Measurements from ENCODE around the gene TRAPPC4.
"Not testable (repeated sequence)": the region's sequence is repeated elsewhere in the genome, so short reads cannot be mapped to it uniquely, and the experiment has no call there.

Gene TRAPPC4

DNA sequence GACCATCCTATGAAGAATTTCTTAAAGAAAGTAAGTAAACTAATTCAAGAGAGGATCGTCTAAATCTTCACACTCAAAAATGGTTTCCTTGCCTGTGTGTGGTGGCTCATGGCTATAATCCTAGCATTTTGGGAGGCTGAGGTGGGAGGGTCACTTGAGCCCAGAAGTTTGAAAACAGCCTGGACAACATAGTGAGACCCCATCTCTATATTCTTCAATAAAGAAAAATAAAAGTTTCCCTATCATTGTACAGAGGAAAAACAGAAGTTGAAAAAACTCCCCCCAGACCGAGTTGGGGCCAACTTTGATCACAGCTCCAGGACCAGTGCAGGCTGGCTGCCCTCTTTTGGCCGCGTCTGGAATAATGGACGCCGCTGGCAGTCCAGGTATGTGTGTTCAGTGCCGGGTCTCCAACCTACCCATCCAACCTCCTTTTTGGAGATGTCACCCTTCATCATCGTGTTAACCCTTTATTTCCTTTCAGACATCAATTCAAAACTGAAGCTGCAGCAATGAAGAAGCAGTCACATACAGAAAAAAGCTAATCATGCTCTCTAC, 3.4 kb upstream of the TRAPPC4 start:
- no peak overlapping the region for H3K9ac ChIP-seq
- H3K79me2 ChIP-seq (ENCODE audit: insufficient read depth, low read depth), result peaks cover 35% of the 10 kb centered on the region
- H4K20me1 ChIP-seq (ENCODE audit: insufficient read depth), result no peaks in the 10 kb centered on the region
- no peak overlapping the region for H3K4me3 ChIP-seq (IDR thresholded peaks at IDR 0.05; ENCODE audit: insufficient read depth, low read depth, low read length)
- H3K36me3 ChIP-seq (ENCODE audit: insufficient read depth), result no peaks in the 10 kb centered on the region; the same call in 1 of the 2 replicates
- H2AFZ ChIP-seq (ENCODE audit: low read depth), result no peak overlapping the region
- H3K4me1 ChIP-seq (ENCODE audit: low read depth, poor library complexity, severe bottlenecking), result peaks cover 16% of the 10 kb centered on the region
- no peaks in the 10 kb centered on the region for H3K27me3 ChIP-seq (ENCODE audit: insufficient read depth, low read depth)
- TF ChIP-seq, protein P1, sequence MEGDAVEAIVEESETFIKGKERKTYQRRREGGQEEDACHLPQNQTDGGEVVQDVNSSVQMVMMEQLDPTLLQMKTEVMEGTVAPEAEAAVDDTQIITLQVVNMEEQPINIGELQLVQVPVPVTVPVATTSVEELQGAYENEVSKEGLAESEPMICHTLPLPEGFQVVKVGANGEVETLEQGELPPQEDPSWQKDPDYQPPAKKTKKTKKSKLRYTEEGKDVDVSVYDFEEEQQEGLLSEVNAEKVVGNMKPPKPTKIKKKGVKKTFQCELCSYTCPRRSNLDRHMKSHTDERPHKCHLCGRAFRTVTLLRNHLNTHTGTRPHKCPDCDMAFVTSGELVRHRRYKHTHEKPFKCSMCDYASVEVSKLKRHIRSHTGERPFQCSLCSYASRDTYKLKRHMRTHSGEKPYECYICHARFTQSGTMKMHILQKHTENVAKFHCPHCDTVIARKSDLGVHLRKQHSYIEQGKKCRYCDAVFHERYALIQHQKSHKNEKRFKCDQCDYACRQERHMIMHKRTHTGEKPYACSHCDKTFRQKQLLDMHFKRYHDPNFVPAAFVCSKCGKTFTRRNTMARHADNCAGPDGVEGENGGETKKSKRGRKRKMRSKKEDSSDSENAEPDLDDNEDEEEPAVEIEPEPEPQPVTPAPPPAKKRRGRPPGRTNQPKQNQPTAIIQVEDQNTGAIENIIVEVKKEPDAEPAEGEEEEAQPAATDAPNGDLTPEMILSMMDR (conservative IDR thresholded peaks at IDR 0.05; ENCODE audit: low read depth, low read length), result no peak
- no peak overlapping the region for H3K4me2 ChIP-seq
- no peak overlapping the region for H3K27ac ChIP-seq

DNA sequence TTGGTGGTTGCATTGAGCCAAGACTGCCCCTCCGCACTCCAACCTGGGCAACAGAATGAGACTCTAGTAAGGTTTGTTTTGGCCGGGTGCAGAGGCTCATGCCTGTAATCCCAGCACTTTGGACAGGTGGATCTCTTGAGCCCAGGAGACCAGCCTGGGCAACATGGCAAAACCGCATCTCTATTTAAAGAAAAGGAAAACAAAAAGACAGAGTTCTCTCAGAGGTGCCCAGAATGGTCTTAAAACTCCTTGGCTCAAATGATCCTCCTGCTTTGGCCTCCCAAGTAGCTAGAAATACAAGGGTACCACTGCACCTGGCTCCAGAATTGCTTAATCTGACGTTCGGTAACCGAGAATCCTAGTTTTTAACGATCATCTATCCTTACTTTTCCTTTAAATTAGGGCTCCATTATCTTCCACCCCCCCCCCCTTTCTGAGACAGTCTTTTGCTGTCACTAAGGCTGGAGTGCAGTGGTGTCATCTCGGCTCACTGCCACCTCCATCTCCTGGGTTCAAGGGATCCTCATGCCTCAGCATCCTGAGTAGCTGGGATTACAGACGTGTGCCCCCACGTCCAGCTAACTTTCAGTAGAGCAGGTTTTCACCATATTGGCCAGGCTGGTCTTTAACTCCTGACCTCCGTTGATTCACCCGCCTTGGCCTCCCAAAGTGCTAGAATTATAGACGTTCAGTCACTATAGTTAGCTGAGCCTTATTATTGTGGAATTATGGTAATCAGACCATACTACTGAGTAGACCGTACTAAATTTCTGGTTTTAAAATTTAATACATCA, 2.2 kb upstream of the TRAPPC4 start:
- no peaks in the 10 kb centered on the region for H3K27me3 ChIP-seq (ENCODE audit: insufficient read depth, low read depth)
- H2AFZ ChIP-seq (ENCODE audit: low read depth), result no peak overlapping the region
- H3K36me3 ChIP-seq (ENCODE audit: insufficient read depth), result no peaks in the 10 kb centered on the region; the same call in 1 of the 2 replicates
- H3K4me2 ChIP-seq, result peak overlapping the region; percentile 88
- H3K9ac ChIP-seq, result no peak overlapping the region
- peaks cover 26% of the 10 kb centered on the region for H3K4me1 ChIP-seq (ENCODE audit: low read depth, poor library complexity, severe bottlenecking)
- H3K4me3 ChIP-seq (IDR thresholded peaks at IDR 0.05; ENCODE audit: insufficient read depth, low read depth, low read length), result no peak overlapping the region
- TF ChIP-seq, protein P1 (conservative IDR thresholded peaks at IDR 0.05; ENCODE audit: low read depth, low read length), result no peak
- H3K79me2 ChIP-seq (ENCODE audit: insufficient read depth, low read depth), result peaks cover 48% of the 10 kb centered on the region
- no peaks in the 10 kb centered on the region for H4K20me1 ChIP-seq (ENCODE audit: insufficient read depth)
- no peak overlapping the region; the same call in 1 of the 2 replicates for H3K27ac ChIP-seq

DNA sequence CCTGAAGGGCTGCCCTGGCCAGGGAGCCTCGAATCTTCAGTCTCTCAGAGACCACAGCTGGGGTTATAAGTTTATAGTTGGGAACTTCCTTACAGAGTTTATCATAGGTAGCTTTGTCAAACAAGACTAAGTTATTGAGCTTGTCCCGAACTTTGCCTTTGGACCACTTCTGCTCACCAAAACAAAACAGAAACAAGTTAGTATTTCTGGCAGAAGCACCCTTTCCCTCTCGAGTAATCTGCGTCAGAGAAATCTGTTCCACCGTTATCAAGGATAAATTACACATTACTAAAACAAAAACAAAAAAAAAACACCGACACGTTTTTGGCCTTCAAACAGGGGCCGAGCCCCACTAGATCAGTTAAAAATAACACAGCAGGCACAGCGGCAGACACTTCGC, 1.2 kb upstream of the TRAPPC4 start:
- Histone ChIP-seq H3K79me2 (ENCODE audit: insufficient read depth, low read depth) (peaks cover 58% of the 10 kb centered on the region), H3K4me2 (peak overlapping the region; percentile 88), H3K9ac (peak overlapping the region; percentile 89), H3K4me1 (ENCODE audit: low read depth, poor library complexity, severe bottlenecking) (peaks cover 36% of the 10 kb centered on the region), H3K27ac (peak overlapping the region; percentile 78)
- H3K36me3 ChIP-seq (ENCODE audit: insufficient read depth); H3K27me3 ChIP-seq (ENCODE audit: insufficient read depth, low read depth); H3K4me3 ChIP-seq (IDR thresholded peaks at IDR 0.05; ENCODE audit: insufficient read depth, low read depth, low read length); H2AFZ ChIP-seq (ENCODE audit: low read depth); H4K20me1 ChIP-seq (ENCODE audit: insufficient read depth): not testable (repeated sequence)

DNA sequence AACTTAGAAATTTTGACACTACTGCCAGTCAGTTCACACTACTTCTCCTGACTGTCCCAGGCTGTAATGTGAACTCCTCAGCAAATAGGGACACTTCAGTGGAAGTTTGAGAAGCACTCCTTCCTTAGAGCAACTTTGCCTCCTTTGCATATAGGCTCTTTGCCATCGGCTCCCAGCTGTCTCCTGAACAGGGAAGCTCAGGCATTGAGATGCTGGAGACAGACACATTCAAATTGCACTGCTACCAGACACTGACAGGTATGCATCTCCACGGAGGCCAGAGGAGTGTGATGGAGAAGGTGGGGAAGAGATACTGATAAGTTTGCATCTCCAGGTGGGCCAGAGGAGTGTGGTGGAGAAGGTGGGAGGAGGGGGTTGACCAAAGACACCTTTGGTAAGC, 1.4 kb downstream of the TRAPPC4 start:
- H3K27ac ChIP-seq, result peak overlapping the region; percentile 78; the same call in 1 of the 2 replicates
- H3K4me2 ChIP-seq, result peak overlapping the region; percentile 68
- TF ChIP-seq, protein P1 (conservative IDR thresholded peaks at IDR 0.05; ENCODE audit: low read depth, low read length), result no peak
- no peaks in the 10 kb centered on the region for H4K20me1 ChIP-seq (ENCODE audit: insufficient read depth)
- H3K9ac ChIP-seq, result peak overlapping the region; percentile 89; the same call in 1 of the 2 replicates
- peaks cover 58% of the 10 kb centered on the region for H3K4me1 ChIP-seq (ENCODE audit: low read depth, poor library complexity, severe bottlenecking)
- H3K36me3 ChIP-seq (ENCODE audit: insufficient read depth), result no peaks in the 10 kb centered on the region; the same call in 1 of the 2 replicates
- no peaks in the 10 kb centered on the region for H3K27me3 ChIP-seq (ENCODE audit: insufficient read depth, low read depth)
- H3K4me3 ChIP-seq (IDR thresholded peaks at IDR 0.05; ENCODE audit: insufficient read depth, low read depth, low read length), result no peak overlapping the region
- H3K79me2 ChIP-seq (ENCODE audit: insufficient read depth, low read depth), result peaks cover 69% of the 10 kb centered on the region
- no peak overlapping the region for H2AFZ ChIP-seq (ENCODE audit: low read depth)

DNA sequence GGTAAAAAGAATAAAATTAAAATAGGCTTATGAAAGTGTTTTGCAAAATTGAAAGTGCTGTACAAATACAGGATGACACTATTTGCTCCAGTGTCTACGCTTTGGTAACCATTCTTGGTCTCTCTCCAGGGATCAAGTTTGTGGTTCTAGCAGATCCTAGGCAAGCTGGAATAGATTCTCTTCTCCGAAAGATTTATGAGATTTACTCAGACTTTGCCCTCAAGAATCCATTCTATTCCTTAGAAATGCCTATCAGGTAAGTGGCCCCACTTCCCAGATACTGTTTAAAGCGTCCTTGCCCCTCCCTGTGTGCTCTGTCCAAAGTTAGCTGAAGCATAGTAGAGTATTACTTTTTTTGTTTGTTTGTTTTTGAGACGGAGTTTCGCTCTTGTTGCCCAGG, 3.1 kb downstream of the TRAPPC4 start:
- peak overlapping the region; percentile 87 for H3K27ac ChIP-seq
- H4K20me1 ChIP-seq (ENCODE audit: insufficient read depth), result no peaks in the 10 kb centered on the region
- H3K79me2 ChIP-seq (ENCODE audit: insufficient read depth, low read depth), result peaks cover 63% of the 10 kb centered on the region
- H3K4me1 ChIP-seq (ENCODE audit: low read depth, poor library complexity, severe bottlenecking), result peaks cover 66% of the 10 kb centered on the region
- no peaks in the 10 kb centered on the region for H3K27me3 ChIP-seq (ENCODE audit: insufficient read depth, low read depth)
- H3K9ac ChIP-seq, result no peak overlapping the region
- H3K4me2 ChIP-seq, result peak overlapping the region; percentile 68
- no peak overlapping the region for H3K4me3 ChIP-seq (IDR thresholded peaks at IDR 0.05; ENCODE audit: insufficient read depth, low read depth, low read length)
- no peak overlapping the region for H2AFZ ChIP-seq (ENCODE audit: low read depth)
- TF ChIP-seq, protein P1 (conservative IDR thresholded peaks at IDR 0.05; ENCODE audit: low read depth, low read length), result no peak
- H3K36me3 ChIP-seq (ENCODE audit: insufficient read depth), result no peaks in the 10 kb centered on the region; the same call in 1 of the 2 replicates

Data from KMS-11 (cell line).